SK-N-SH (cell line): ENCODE results near the gene GCN1. TPM values are rescaled to one million over a fixed set of nuclear protein-coding genes. Genes with fewer than 3 reads are reported as not detected.
A peak's percentile ranks its signal among the peaks of the same experiment; 100 is the strongest.
"Not testable (repeated sequence)": the region's sequence is repeated elsewhere in the genome, so short reads cannot be mapped to it uniquely, and the experiment has no call there.

Experiments
- CTCF ChIA-PET: fragments of 300-600, 350-600 bp; formaldehyde crosslinking; extraction: SDS; loops from one replicate; lab custom pipeline; 2021; lab: Yijun Ruan, JAX
- POLR2A ChIA-PET: fragments of 350-600 bp; sonication (Branson Sonifier 250); formaldehyde crosslinking; extraction: SDS; loops from one replicate; lab custom pipeline; 2020; ENCODE audit warnings: antibody characterized with exemption, inconsistent platforms; lab: Yijun Ruan, JAX
- DNase-seq: peaks from one replicate; pipeline ENCODE4 v3.0.0; 2012
- H2AFZ ChIP-seq: fragments of 200-600 bp; sonication (generic); 2 replicates; pipeline ENCODE4 v1.8.1; 2016; ENCODE audit warnings: antibody characterized with exemption, mild to moderate bottlenecking, low read depth
- H3F3A ChIP-seq: fragments of 200-600 bp; sonication (generic); replicated peaks from 2 replicates; pipeline ENCODE3; 2016; ENCODE audit warnings: antibody characterized with exemption, mild to moderate bottlenecking; ENCODE audit not compliant: insufficient read depth
- H3K27ac ChIP-seq, 2 experiments: fragments of 200-500 bp in 1 of 2; fragments of 200-600 bp in 1 of 2; sonication (Bioruptor generic) in 1 of 2; sonication (generic), shearing (Covaris generic) in 1 of 2; 2 replicates each; pipeline versions ENCODE4 v1.5.1 to v1.6.1; 2014 to 2016; ENCODE audit warnings: low read depth in 2 of 2, inconsistent platforms in 1 of 2, low read length in 1 of 2, mild to moderate bottlenecking in 1 of 2, mixed read lengths in 1 of 2
- H3K27me3 ChIP-seq: fragments of 200-600 bp; sonication (generic), shearing (Covaris generic); 2 replicates; pipeline ENCODE4 v1.6.1; 2016; ENCODE audit warnings: mixed run types; ENCODE audit not compliant: insufficient read depth
- H3K36me3 ChIP-seq, 2 experiments: fragments of 200-500 bp in 1 of 2; fragments of 200-600 bp in 1 of 2; sonication (Bioruptor generic) in 1 of 2; sonication (generic) in 1 of 2; replicated peaks in 1 of 2; 2 replicates each; pipeline versions ENCODE3 to v1.5.1; 2014 to 2016; ENCODE audit warnings: low read length in 1 of 2, mild to moderate bottlenecking in 1 of 2; ENCODE audit not compliant: insufficient read depth in 2 of 2, control insufficient read depth in 1 of 2
- H3K4me1 ChIP-seq, 2 experiments: fragments of 200-500 bp in 1 of 2; fragments of 200-600 bp in 1 of 2; sonication (Bioruptor generic) in 1 of 2; sonication (generic), shearing (Covaris generic) in 1 of 2; 2 replicates each; pipeline versions ENCODE4 v1.5.1 to v1.6.1; 2014 to 2016; ENCODE audit warnings: low read depth in 1 of 2, low read length in 1 of 2, mixed run types in 1 of 2; ENCODE audit not compliant: insufficient read depth in 2 of 2, control insufficient read depth in 1 of 2
- H3K4me2 ChIP-seq: fragments of 200-600 bp; sonication (generic), shearing (Covaris generic); 2 replicates; pipeline ENCODE4 v1.6.1; 2017; ENCODE audit warnings: mixed run types
- H3K4me3 ChIP-seq, 2 experiments: fragments of 200-500 bp in 1 of 2; fragments of 200-600 bp in 1 of 2; sonication (Bioruptor generic) in 1 of 2; sonication (generic), shearing (Covaris generic) in 1 of 2; 2 replicates each; pipeline versions ENCODE4 v1.5.1 to v1.8.1; 2014 to 2016; ENCODE audit warnings: low read depth in 2 of 2, inconsistent platforms in 1 of 2, low read length in 1 of 2, mild to moderate bottlenecking in 1 of 2, mixed read lengths in 1 of 2, moderate library complexity in 1 of 2
- H3K79me2 ChIP-seq: fragments of 200-600 bp; sonication (generic); 2 replicates; pipeline ENCODE4 v1.8.1; 2017; ENCODE audit warnings: mild to moderate bottlenecking; ENCODE audit not compliant: insufficient read depth
- H3K9ac ChIP-seq: fragments of 200-600 bp; sonication (generic); 2 replicates; pipeline ENCODE4 v1.6.1; 2017; ENCODE audit warnings: mixed run types
- H3K9me2 ChIP-seq: fragments of 200-600 bp; sonication (generic); 2 replicates; pipeline ENCODE4 v1.6.1; 2017; ENCODE audit warnings: mixed run types
- H3K9me3 ChIP-seq: fragments of 200-600 bp; sonication (generic); 2 replicates; pipeline ENCODE4 v1.6.1; 2017; ENCODE audit warnings: mixed run types, mild to moderate bottlenecking, moderate library complexity
- H4K20me1 ChIP-seq: fragments of 200-600 bp; sonication (generic); 2 replicates; pipeline ENCODE4 v1.6.1; 2017; ENCODE audit warnings: mild to moderate bottlenecking, mixed run types; ENCODE audit not compliant: insufficient read depth
- CTCF ChIP-seq: fragments of 200-600 bp; sonication (generic); IDR thresholded peaks from 2 replicates; pipeline ENCODE4 v1.6.1; 2017; ENCODE audit warnings: antibody characterized with exemption, mild to moderate bottlenecking, moderate library complexity
- ELF1 ChIP-seq: IDR thresholded peaks from 2 replicates; pipeline ENCODE4 v1.4.0; 2012
- FOSL2 ChIP-seq: IDR thresholded peaks from 2 replicates; pipeline ENCODE4 v1.4.0; 2012; ENCODE audit warnings: low read depth, mild to moderate bottlenecking, moderate library complexity, borderline replicate concordance
- GATA2 ChIP-seq: sonication (generic); formaldehyde crosslinking; IDR thresholded peaks from 2 replicates; pipeline ENCODE4 v1.5.0; 2020; ENCODE audit warnings: mild to moderate bottlenecking, missing genetic modification reagents
- IRF3 ChIP-seq: fragments of 150-350 bp; IDR thresholded peaks from 2 replicates; pipeline ENCODE4 v1.6.1; 2016; ENCODE audit warnings: mild to moderate bottlenecking, low read depth, low read length
- NRF1 ChIP-seq: IDR thresholded peaks from 2 replicates; pipeline ENCODE4 v1.6.1; 2012; ENCODE audit warnings: low read depth, mild to moderate bottlenecking, low read length
- PBX3 ChIP-seq: IDR thresholded peaks from 2 replicates; pipeline ENCODE4; 2012
- RAD21 ChIP-seq: IDR thresholded peaks from 2 replicates; pipeline ENCODE4 v1.6.1; 2012; ENCODE audit warnings: mild to moderate bottlenecking, low read length
- RCOR1 ChIP-seq: fragments of 150-350 bp; IDR thresholded peaks from 2 replicates; pipeline ENCODE4 v1.6.1; 2017; ENCODE audit warnings: antibody characterized with exemption, low read length
- RXRA ChIP-seq: IDR thresholded peaks from 2 replicates; pipeline ENCODE4 v1.4.0; 2012; ENCODE audit warnings: low read depth, mild to moderate bottlenecking, borderline replicate concordance
- SMC3 ChIP-seq: IDR thresholded peaks from 2 replicates; pipeline ENCODE4 v1.6.1; 2012; ENCODE audit warnings: low read depth, low read length, improper control_type of control experiment
- USF1 ChIP-seq: IDR thresholded peaks from 2 replicates; pipeline ENCODE4 v1.4.0; 2012; ENCODE audit warnings: low read depth, borderline replicate concordance
- WGBS: methylation state at CpG from one replicate; pipeline ENCODE4 v1.1.6; 2017; ENCODE audit warnings: low lambda C conversion rate; 5-methylcytosine and 5-hydroxymethylcytosine counted together
- polyA plus RNA-seq, 3 experiments: library from polyadenylated mRNA; depleted of rRNA; stranded (reverse); fragments of >200 nt; gene quantifications; 2 replicates each; pipeline ENCODE4 v1.2.3, GENCODE V29; 2012

Gene GCN1
- polyA plus RNA-seq, 1 of the 3 experiments (the other 2 are of a cell fraction): 54.4 TPM

- peaks cover 45 to 61% of the 10 kb centered on the region in 2 experiments for H3K36me3 ChIP-seq
- H3K9me2 ChIP-seq: no peaks in the 10 kb centered on the region
- ChIA-PET POLR2A (interaction anchor here (1.2 kb wide), 1 partner anchor 95 kb away, joined by 4 read pairs; no protein-coding TSS in a partner anchor), CTCF (interaction anchor here (1.7 kb wide), 1 partner anchor 32 kb away, joined by 8 read pairs; no protein-coding TSS in a partner anchor)
- no peak for DNase-seq
- peaks cover 26 to 35% of the 10 kb centered on the region in 2 experiments for H3K4me1 ChIP-seq
- peak overlapping the region in 1 of 2 experiments; percentile 86; a peak in 1 of 4 replicates for H3K27ac ChIP-seq
- H3K4me3 ChIP-seq: no peak overlapping the region
- H3K27me3 ChIP-seq: no peaks in the 10 kb centered on the region
- H3K9ac ChIP-seq: no peak overlapping the region
- peaks cover 59% of the 10 kb centered on the region for H3F3A ChIP-seq
- TF ChIP-seq RAD21: no peak
- no peak for TF ChIP-seq USF1
- TF ChIP-seq SMC3: no peak
- TF ChIP-seq CTCF: no peak
- TF ChIP-seq GATA2 (CRISPR knock-in tag): no peak
- no peak for TF ChIP-seq PBX3
- TF ChIP-seq NRF1: no peak
- TF ChIP-seq ELF1: no peak
- TF ChIP-seq FOSL2: no peak
- H3K9me3 ChIP-seq: no peaks in the 10 kb centered on the region
- H2AFZ ChIP-seq: no peak overlapping the region
- no peak overlapping the region for H3K4me2 ChIP-seq
- H3K79me2 ChIP-seq: peaks cover 95% of the 10 kb centered on the region
- H4K20me1 ChIP-seq: peaks cover 40% of the 10 kb centered on the region
- 93% methylated on average over 1 of the region's 1 CpG for WGBS
These were observed 1.8 kb upstream of the GCN1 start for GRCh38 chr12:120196363-120196762.

- Histone ChIP-seq H3K36me3 (peaks cover 50 to 54% of the 10 kb centered on the region in 2 experiments), H3K4me3 (peak overlapping the region; percentile 67 to 88), H3K9ac (peak overlapping the region; percentile 92), H3K4me2 (peak overlapping the region; percentile 83), H3K79me2 (peaks cover 99% of the 10 kb centered on the region), H3K9me3 (no peaks in the 10 kb centered on the region), H3F3A (peaks cover 46% of the 10 kb centered on the region), H3K27ac (peak overlapping the region; percentile 86 to 93), H4K20me1 (peaks cover 33% of the 10 kb centered on the region), H2AFZ (peak overlapping the region; percentile 73), H3K4me1 (peaks cover 17 to 29% of the 10 kb centered on the region in 2 experiments), H3K27me3 (no peaks in the 10 kb centered on the region), H3K9me2 (no peaks in the 10 kb centered on the region)
- 0 out of 2 replicates have a peak, but pooled peaks have one; percentile 0 for TF ChIP-seq RCOR1
- TF ChIP-seq IRF3: no peak
- TF ChIP-seq FOSL2: 0 out of 2 replicates have a peak, but pooled peaks have one; percentile 1
- no peak for TF ChIP-seq ELF1
- TF ChIP-seq RXRA: no peak
- DNase-seq: no peak
- WGBS: 0% methylated on average over 5 of the region's 18 CpGs
- ChIA-PET POLR2A (no interaction called here), CTCF (no interaction called here)
These were observed 335 bp downstream of the GCN1 start for GRCh38 chr12:120194226-120194533.

GRCh38 chr12:120193286-120193685 is 1.2 kb downstream of the GCN1 start:
- DNase-seq, H3K9me3 ChIP-seq, POLR2A ChIA-PET, H2AFZ ChIP-seq, H3K9me2 ChIP-seq, H3K27ac ChIP-seq, H3K27me3 ChIP-seq: not testable (repeated sequence)
- whole genome bisulfite sequencing: 67% methylated on average over 8 of the region's 8 CpGs
- H3K36me3 ChIP-seq: peaks cover 48 to 51% of the 10 kb centered on the region in 2 experiments
- H4K20me1 ChIP-seq: peaks cover 24% of the 10 kb centered on the region
- CTCF ChIA-PET: interaction anchor here (1.8 kb wide), 1 partner anchor 73 kb away, joined by 4 read pairs; the partner anchor contains the start of gene PXN
- H3K4me3 ChIP-seq: peak overlapping the region; percentile 67 to 88
- peaks cover 99% of the 10 kb centered on the region for H3K79me2 ChIP-seq
- H3K9ac ChIP-seq: peak overlapping the region; percentile 92; the same call in 1 of the 2 replicates
- H3F3A ChIP-seq: peaks cover 38% of the 10 kb centered on the region
- peak overlapping the region; percentile 83 for H3K4me2 ChIP-seq
- H3K4me1 ChIP-seq: peaks cover 9 to 20% of the 10 kb centered on the region in 2 experiments
